Testis (tissue), 3 donors: ENCODE data around the gene PAN3. TPM values are rescaled to one million over a fixed set of nuclear protein-coding genes. Genes with fewer than 3 reads are reported as not detected.
A peak's percentile ranks its signal among the peaks of the same experiment; 100 is the strongest.

Experiments used
- DNase-seq: peaks from one replicate; pipeline ENCODE4 v3.0.0-alpha.2; 2019
- H3K27ac ChIP-seq, 2 donors: fragments of 200-600 bp; sonication (generic); one replicate each; pipeline ENCODE4 v1.5.1; 2019
- H3K27me3 ChIP-seq: fragments of 200-600 bp; sonication (generic); one replicate; pipeline ENCODE4 v1.5.1; 2019
- H3K36me3 ChIP-seq: fragments of 200-600 bp; sonication (generic); one replicate; pipeline ENCODE4 v1.5.1; 2017; ENCODE audit warnings: low read depth; ENCODE audit errors: missing control alignments
- H3K4me1 ChIP-seq: fragments of 200-600 bp; sonication (generic); one replicate; pipeline ENCODE4 v1.5.1; 2019
- H3K4me3 ChIP-seq, 2 donors: fragments of 200-600 bp; sonication (generic); one replicate each; pipeline ENCODE4 v1.5.1; 2017 to 2019
- H3K9me3 ChIP-seq: fragments of 200-600 bp; sonication (generic); one replicate; pipeline ENCODE4 v1.5.1; 2017
- CTCF ChIP-seq, 3 experiments: fragments of 450-650 bp in 2 of 3; fragments of 200-600 bp in 1 of 3; sonication (generic) in 1 of 3; IDR thresholded peaks; one replicate each; pipeline ENCODE4 v1.5.1; 2016 to 2019; ENCODE audit warnings: antibody characterized with exemption in 3 of 3, mild to moderate bottlenecking in 2 of 3, moderate library complexity in 1 of 3
- POLR2A ChIP-seq: fragments of 450-650 bp; IDR thresholded peaks from one replicate; pipeline ENCODE4 v1.6.1; 2017; ENCODE audit warnings: antibody characterized with exemption, mild to moderate bottlenecking, moderate library complexity
- WGBS, 2 donors: methylation state at CpG; one replicate each; pipeline ENCODE4 v1.1.5; 2018; 5-methylcytosine and 5-hydroxymethylcytosine counted together
- intact Hi-C: fragments of 100-400 bp; cut with DNase I; formaldehyde crosslinking; loops from one replicate; pipeline ENCODE4 v1.15.1; 2023; ENCODE audit warnings: low total_unique reads
- polyA plus RNA-seq: library from polyadenylated mRNA; stranded (reverse); fragments of 350-450 nt; fragmentation: Illumina TruSeq; extraction: RNeasy Lipid Tissue Mini Kit (QIAGEN cat#74804); gene quantifications from one replicate; pipeline ENCODE4 v1.2.3, GENCODE V29; 2014; ENCODE audit warnings: low read depth, low replicate concordance; ENCODE audit not compliant: insufficient read depth
- total RNA-seq, 2 donors: library from RNA; depleted of rRNA; stranded (reverse); fragments of >200 nt; gene quantifications; one replicate each; pipeline ENCODE4 v1.2.3, GENCODE V29; 2016

Gene PAN3
- total and polyA plus RNA-seq, 3 donors from 2014 or later, result 30.2 to 76.2 (median 74.8) TPM

GRCh38 chr13:28324181-28324789 lies 185.9 kb downstream of the PAN3 start:
- no peaks in the 10 kb centered on the region for H3K27me3 ChIP-seq
- intact Hi-C loops, result loop anchor here (10.0 kb wide), 1 partner anchor 311 kb away; no protein-coding TSS in a partner anchor
- H3K4me3 ChIP-seq, result no peak overlapping the region
- TF ChIP-seq CTCF (IDR thresholded peaks at IDR 0.05) (peak in 2 of 3 experiments; percentile 42 to 65), POLR2A (no peak)
- H3K9me3 ChIP-seq, result no peaks in the 10 kb centered on the region
- WGBS, 2 donors, result 58 to 60% methylated on average over 4 of the region's 4 CpGs
- peak; percentile 77 for DNase-seq
- peaks cover 19% of the 10 kb centered on the region for H3K4me1 ChIP-seq
- no peaks in the 10 kb centered on the region for H3K36me3 ChIP-seq
- H3K27ac ChIP-seq, result no peak overlapping the region

GRCh38 chr13:28325022-28325421 lies 186.7 kb downstream of the PAN3 start:
- WGBS, 2 donors, result 38 to 44% methylated on average over 2 of the region's 2 CpGs
- Histone ChIP-seq H3K9me3 (no peaks in the 10 kb centered on the region), H3K4me1 (peaks cover 19% of the 10 kb centered on the region), H3K36me3 (no peaks in the 10 kb centered on the region), H3K27ac (peak overlapping the region in 1 of 2 donors; percentile 4), H3K27me3 (no peaks in the 10 kb centered on the region), H3K4me3 (no peak overlapping the region)
- DNase-seq, result no peak
- no peak for TF ChIP-seq POLR2A
- no peak for TF ChIP-seq CTCF (IDR thresholded peaks at IDR 0.05)
- intact Hi-C loops, result loop anchor here (10.0 kb wide), 1 partner anchor 310 kb away; no protein-coding TSS in a partner anchor

GRCh38 chr13:28326056-28326455 lies 187.7 kb downstream of the PAN3 start:
- intact Hi-C loops, result loop anchor here (10.0 kb wide), 1 partner anchor 309 kb away; no protein-coding TSS in a partner anchor
- H3K36me3 ChIP-seq, result no peaks in the 10 kb centered on the region
- DNase-seq, result no peak
- H3K4me3 ChIP-seq, result no peak overlapping the region
- H3K27me3 ChIP-seq, result no peaks in the 10 kb centered on the region
- no peaks in the 10 kb centered on the region for H3K9me3 ChIP-seq
- H3K27ac ChIP-seq, result no peak overlapping the region
- peaks cover 23% of the 10 kb centered on the region for H3K4me1 ChIP-seq
- TF ChIP-seq POLR2A (no peak), CTCF (IDR thresholded peaks at IDR 0.05) (no peak)
- 85 to 89% methylated on average over 2 of the region's 2 CpGs for WGBS, 2 donors

- intact Hi-C loops, result loop anchor here (10.0 kb wide), 1 partner anchor 307 kb away; no protein-coding TSS in a partner anchor
- Histone ChIP-seq H3K4me3 (peak overlapping the region; percentile 2 to 14), H3K36me3 (no peaks in the 10 kb centered on the region), H3K27me3 (no peaks in the 10 kb centered on the region), H3K27ac (no peak overlapping the region), H3K4me1 (peaks cover 23% of the 10 kb centered on the region), H3K9me3 (no peaks in the 10 kb centered on the region)
- no peak for DNase-seq
- TF ChIP-seq POLR2A, result no peak
- no peak for TF ChIP-seq CTCF (IDR thresholded peaks at IDR 0.05)
- WGBS, 2 donors, result 69 to 76% methylated on average over 14 of the region's 14 CpGs
These were observed 189.3 kb downstream of the PAN3 start for GRCh38 chr13:28327373-28328270.
